K562 (cell line): ENCODE results near the gene AFDN. TPM values are rescaled to one million over a fixed set of nuclear protein-coding genes. Genes with fewer than 3 reads are reported as not detected.

Experiments used
- ATAC-seq: fragments of 200-7000 bp; cut with Tn5 transposase; 3 replicates; pipeline ENCODE4 v1.9.1; 2020; ENCODE audit warnings: moderate library complexity
- BruUV-seq: library from RNA; stranded (reverse); fragments of 400-500 nt; replicated peaks from 2 replicates; lab custom pipeline; 2021; lab: Mats Ljungman, UMichigan
- CTCF ChIA-PET: fragments of 300-600 bp; formaldehyde crosslinking; extraction: SDS; loops from one replicate; lab custom pipeline; 2021; ENCODE audit warnings: low intra/inter-chr PET ratio; lab: Yijun Ruan, JAX
- POLR2A ChIA-PET: fragments of 300-600, 350-650 bp; sonication (Branson Sonifier 250); formaldehyde crosslinking; extraction: SDS; loops from one replicate; lab custom pipeline; 2021; ENCODE audit warnings: antibody characterized with exemption, inconsistent platforms; lab: Yijun Ruan, JAX
- DNase-seq, 4 experiments: peaks; one replicate each; pipeline versions ENCODE4 v3.0.0 to v3.0.0-alpha.2; 2011 to 2018; ENCODE audit warnings: low spot score in 3 of 4, mixed read lengths in 3 of 4; ENCODE audit errors: extremely low read depth in 1 of 4
- FAIRE-seq: peaks from 2 replicates; lab custom pipeline; 2011; peaks lifted over from hg19 to GRCh38; lab: Jason Lieb, UNC
- H2AFZ ChIP-seq: 2 replicates; pipeline ENCODE4 v1.6.0; 2011; ENCODE audit warnings: low read depth, low read length, control low read depth, inconsistent platforms
- H3K27ac ChIP-seq: fragments of 200-600 bp; 3 replicates; pipeline ENCODE4 v1.8.0; 2011; ENCODE audit warnings: low read depth, mild to moderate bottlenecking, control low read depth, inconsistent platforms, low read length, moderate library complexity, mixed read lengths; ENCODE audit errors: extremely low read depth
- H3K27me3 ChIP-seq, 2 experiments: fragments of 300-600 bp in 1 of 2; 2 replicates in 1 of 2; 3 replicates in 1 of 2; pipeline versions ENCODE4 v1.6.0 to v1.8.0; 2011; ENCODE audit warnings: inconsistent platforms in 2 of 2, low read length in 2 of 2, mild to moderate bottlenecking in 1 of 2, mixed read lengths in 1 of 2, moderate library complexity in 1 of 2; ENCODE audit not compliant: control insufficient read depth in 2 of 2, insufficient read depth in 2 of 2
- H3K36me3 ChIP-seq: fragments of 300-600 bp; 3 replicates; pipeline ENCODE4 v1.8.0; 2011; ENCODE audit warnings: mild to moderate bottlenecking, low read length, inconsistent platforms; ENCODE audit not compliant: control insufficient read depth, insufficient read depth
- H3K4me1 ChIP-seq, 2 experiments: fragments of 200-600 bp in 1 of 2; replicated peaks in 1 of 2; 2 replicates in 1 of 2; 3 replicates in 1 of 2; pipeline versions ENCODE4 v1.5.1 to v1.8.0; 2011; ENCODE audit warnings: inconsistent platforms in 2 of 2, low read length in 2 of 2, mild to moderate bottlenecking in 1 of 2, mixed read lengths in 1 of 2, moderate library complexity in 1 of 2; ENCODE audit not compliant: control insufficient read depth in 2 of 2, insufficient read depth in 2 of 2
- H3K4me2 ChIP-seq: 2 replicates; pipeline ENCODE4 v1.6.1; 2011; ENCODE audit warnings: low read length, control low read depth, inconsistent platforms, mixed read lengths; ENCODE audit not compliant: insufficient read depth
- H3K4me3 ChIP-seq: fragments of 200-600 bp; sonication (generic), shearing (Covaris generic); 2 replicates; pipeline ENCODE4 v1.5.1; 2016; ENCODE audit warnings: control low read depth, inconsistent platforms
- H3K79me2 ChIP-seq: fragments of 200-600 bp; 3 replicates; pipeline ENCODE4 v1.8.0; 2011; ENCODE audit warnings: low read length, inconsistent platforms; ENCODE audit not compliant: control insufficient read depth, insufficient read depth
- H3K9ac ChIP-seq, 2 experiments: 2 replicates each; pipeline versions ENCODE4 v1.6.0 to v1.6.1; 2011; ENCODE audit warnings: low read depth in 2 of 2, low read length in 2 of 2, control low read depth in 1 of 2, inconsistent platforms in 1 of 2, mild to moderate bottlenecking in 1 of 2, mixed read lengths in 1 of 2; ENCODE audit not compliant: insufficient read depth in 1 of 2
- H3K9me1 ChIP-seq: one replicate; pipeline ENCODE4 v1.6.0; 2011; ENCODE audit warnings: inconsistent platforms, mild to moderate bottlenecking, low read length, moderate library complexity; ENCODE audit not compliant: control insufficient read depth, insufficient read depth
- H3K9me3 ChIP-seq: replicated peaks from 2 replicates; pipeline ENCODE4 v1.5.1; 2011; ENCODE audit warnings: low read depth, low read length, inconsistent platforms; ENCODE audit not compliant: control insufficient read depth, insufficient read depth
- H4K20me1 ChIP-seq: replicated peaks from 2 replicates; pipeline ENCODE4 v1.6.1; 2011; ENCODE audit warnings: low read length, inconsistent platforms, mixed read lengths; ENCODE audit not compliant: control insufficient read depth, insufficient read depth
- ARID3A ChIP-seq: IDR thresholded peaks from 2 replicates; pipeline ENCODE4 v1.6.1; 2012; ENCODE audit warnings: low read depth, low read length, improper control_type of control experiment, borderline replicate concordance
- BRD4 ChIP-seq: fragments of 200-600 bp; sonication (generic); IDR thresholded peaks from 2 replicates; pipeline ENCODE4 v1.6.1; 2017; ENCODE audit warnings: inconsistent platforms
- CAMTA2 ChIP-seq: fragments of 250-450 bp; sonication (Bioruptor Pico); conservative IDR thresholded peaks from 2 replicates; pipeline ENCODE4 v1.5.1; 2022
- CREB5 ChIP-seq: fragments of 250-450 bp; sonication (Bioruptor Pico); IDR thresholded peaks from 2 replicates; pipeline ENCODE4 v1.5.0; 2020; ENCODE audit warnings: mild to moderate bottlenecking
- CTCF ChIP-seq, 3 experiments: IDR thresholded peaks in 2 of 3; conservative IDR thresholded peaks in 1 of 3; 2 replicates each; pipeline ENCODE4 v1.5.1; 2011 to 2012; ENCODE audit warnings: low read length in 3 of 3, mild to moderate bottlenecking in 3 of 3, control low read depth in 2 of 3, improper control_type of control experiment in 1 of 3, inconsistent platforms in 1 of 3, low read depth in 1 of 3, mixed read lengths in 1 of 3, moderate library complexity in 1 of 3; ENCODE audit not compliant: insufficient read depth in 2 of 3
- FOXJ2 ChIP-seq: fragments of 200-800 bp; sonication (Bioruptor generic); IDR thresholded peaks from 2 replicates; pipeline ENCODE4 v1.6.1; 2016; ENCODE audit warnings: missing genetic modification characterization, missing compliant biosample characterization
- HINFP ChIP-seq: fragments of 450-650 bp; conservative IDR thresholded peaks from 2 replicates; pipeline ENCODE4 v1.6.1; 2016; ENCODE audit warnings: missing genetic modification characterization, low read depth, mild to moderate bottlenecking, control low read depth, missing compliant biosample characterization
- HIVEP1 ChIP-seq: fragments of 250-450 bp; sonication (Bioruptor Pico); IDR thresholded peaks from 2 replicates; pipeline ENCODE4 v1.4.0; 2020; ENCODE audit warnings: mild to moderate bottlenecking
- KDM4B ChIP-seq, 2 experiments: fragments of 450-650 bp in 1 of 2; sonication (generic) in 1 of 2; IDR thresholded peaks; 2 replicates each; pipeline ENCODE4 v1.6.1; 2016 to 2017; ENCODE audit warnings: borderline replicate concordance in 2 of 2, antibody characterized with exemption in 1 of 2, low read depth in 1 of 2, mild to moderate bottlenecking in 1 of 2
- RAD21 ChIP-seq, 2 experiments: fragments of 250-450 bp in 1 of 2; fragments of 450-650 bp in 1 of 2; sonication (Bioruptor Pico) in 1 of 2; formaldehyde crosslinking in 1 of 2; IDR thresholded peaks in 1 of 2; conservative IDR thresholded peaks in 1 of 2; 2 replicates each; pipeline versions ENCODE4 v1.4.0 to v1.8.0; 2020 to 2022; ENCODE audit warnings: mild to moderate bottlenecking in 2 of 2, moderate library complexity in 1 of 2
- SREBF2 ChIP-seq: sonication (generic); formaldehyde crosslinking; IDR thresholded peaks from 2 replicates; pipeline ENCODE4 v1.4.0; 2020; ENCODE audit warnings: mild to moderate bottlenecking, missing genetic modification reagents
- ZNF133 ChIP-seq: fragments of 250-450 bp; sonication (Bioruptor Pico); IDR thresholded peaks from 2 replicates; pipeline ENCODE4 v1.4.0; 2020; ENCODE audit warnings: mild to moderate bottlenecking
- ZNF217 ChIP-seq: sonication (generic); formaldehyde crosslinking; IDR thresholded peaks from 2 replicates; pipeline ENCODE4 v1.8.0; 2022; ENCODE audit warnings: mild to moderate bottlenecking, missing genetic modification reagents
- ZNF778 ChIP-seq: fragments of 450-650 bp; formaldehyde crosslinking; IDR thresholded peaks from 2 replicates; pipeline ENCODE4 v1.4.0; 2020; ENCODE audit warnings: mild to moderate bottlenecking, moderate library complexity
- WGBS: fragments of 100-300 bp; shearing (Covaris generic); methylation state at CpG from one replicate; pipeline ENCODE4 v1.1.6; 2016; ENCODE audit warnings: low coverage, mixed read lengths; ENCODE audit not compliant: insufficient coverage; ENCODE audit errors: missing lambda C conversion rate; 5-methylcytosine and 5-hydroxymethylcytosine counted together
- in situ Hi-C: fragments of 300-500 bp; cut with MboI; formaldehyde crosslinking; loops from 4 replicates; pipeline ENCODE4 v1.15.0; 2018; ENCODE audit warnings: inconsistent platforms, mixed read lengths
- intact Hi-C: fragments of 100-400 bp; cut with micrococcal nuclease; formaldehyde crosslinking; loops from 2 replicates; pipeline ENCODE4 v1.14.2; 2022
- polyA plus RNA-seq, 8 experiments: library from polyadenylated mRNA; depleted of rRNA in 4 of 8; stranded (reverse) in 5 of 8; unstranded in 3 of 8; fragments of >200 nt; fragmentation: Nextera tagmentation in 2 of 8; fragmentation: Illumina TruSeq in 1 of 8; extraction: Ambion mirVana in 2 of 8; extraction: Trizol in 1 of 8; gene quantifications; 2 replicates each; pipeline versions ENCODE4 v1.2.1 to v1.2.3, GENCODE V29; 2011 to 2014; ENCODE audit warnings: inconsistent platforms in 1 of 8, missing spikeins in 1 of 8
- total RNA-seq, 7 experiments: library from RNA; depleted of rRNA in 6 of 7; stranded (reverse); fragments of >200 nt in 6 of 7; fragmentation: Illumina TruSeq in 2 of 7; extraction: Trizol in 2 of 7; gene quantifications; 2 replicates each; pipeline versions ENCODE4 v1.2.1 to v1.2.3, GENCODE V29; 2011 to 2021; ENCODE audit warnings: low replicate concordance in 1 of 7

The AFDN gene
- total and polyA plus RNA-seq, 9 of the 15 experiments (the other 6 are each of a cell fraction or from before 2014, with no cell fraction given), result 7.2 to 129 (median 105) TPM

- H3K4me2 ChIP-seq, result no peak overlapping the region
- DNase-seq (peak in 2 of 4 experiments; percentile 22), ATAC-seq (peak; percentile 73), FAIRE-seq (no peak)
- no peak overlapping the region for H3K4me3 ChIP-seq
- intact Hi-C loops, result no loop called here
- no TSS peak for BruUV-seq
- H2AFZ ChIP-seq, result no peak overlapping the region
- no peak overlapping the region for H3K9ac ChIP-seq
- in situ Hi-C loops, result no loop called here
- no peaks in the 10 kb centered on the region for H3K9me3 ChIP-seq
- H3K79me2 ChIP-seq, result no peaks in the 10 kb centered on the region
- H3K27me3 ChIP-seq, result no peaks in the 10 kb centered on the region
- ChIA-PET POLR2A (interaction anchor here (1.1 to 1.8 kb wide), 2 partner anchors 9 to 18 kb away, joined by 3 to 7 read pairs; no protein-coding TSS in a partner anchor), CTCF (interaction anchor here (0.7 to 1.1 kb wide), 2 partner anchors 151 to 448 kb away, joined by 3 to 4 read pairs; no protein-coding TSS in a partner anchor)
- peaks cover 68% of the 10 kb centered on the region for H3K36me3 ChIP-seq
- H3K27ac ChIP-seq, result no peak overlapping the region
- H3K4me1 ChIP-seq, result no peaks in the 10 kb centered on the region
- H4K20me1 ChIP-seq, result no peaks in the 10 kb centered on the region
- no peaks in the 10 kb centered on the region for H3K9me1 ChIP-seq
- WGBS, result 67% methylated on average over 7 of the region's 7 CpGs
- TF ChIP-seq BRD4 (no peak), SREBF2 (CRISPR knock-in tag) (no peak), ARID3A (0 out of 2 replicates have a peak, but pooled peaks have one; percentile 39), ZNF217 (no peak), ZNF133 (CRISPR knock-in tag) (no peak), HIVEP1 (CRISPR knock-in tag) (no peak), CAMTA2 (CRISPR knock-in tag) (no peak), KDM4B (IDR thresholded peaks at IDR 0.05; ENCODE audit: borderline replicate concordance in 2 of 2, low read depth in 1 of 2) (0 out of 4 replicates have a peak, but pooled peaks of 1 of the 2 experiments have one; percentile 74), HINFP (tag) (no peak), RAD21 (CRISPR knock-in tag; conservative IDR thresholded peaks at IDR 0.05 in 1 of 2, IDR thresholded peaks at IDR 0.05 in 1 of 2) (peak in 1 of 2 experiments; percentile 26; a peak in 1 of 4 replicates), CTCF (IDR thresholded peaks at IDR 0.05 in 2 of 3, conservative IDR thresholded peaks at IDR 0.05 in 1 of 3; ENCODE audit: insufficient read depth in 2 of 3, low read depth in 1 of 3, low read length in 3 of 3) (peak; percentile 23 to 51 (median 32); a peak in 3 of 6 replicates), ZNF778 (CRISPR knock-in tag) (no peak), FOXJ2 (tag) (no peak), CREB5 (no peak)
Measured at GRCh38 chr6:167907837-167908681, 81.3 kb downstream of the AFDN start.
